HG02885 (cell line): ENCODE measurements around the gene PPP1R3A.
A peak's percentile ranks its signal among the peaks of the same experiment; 100 is the strongest.
"Not testable (repeated sequence)": the region's sequence is repeated elsewhere in the genome, so short reads cannot be mapped to it uniquely, and the experiment has no call there.

ENCODE experiments used
- ATAC-seq: cut with Tn5 transposase; IDR thresholded peaks from one replicate; pipeline ENCODE4 v1.9.1; 2021; ENCODE audit warnings: mild to moderate bottlenecking; ENCODE audit not compliant: unreplicated experiment, poor library complexity

PPP1R3A gene, protein sequence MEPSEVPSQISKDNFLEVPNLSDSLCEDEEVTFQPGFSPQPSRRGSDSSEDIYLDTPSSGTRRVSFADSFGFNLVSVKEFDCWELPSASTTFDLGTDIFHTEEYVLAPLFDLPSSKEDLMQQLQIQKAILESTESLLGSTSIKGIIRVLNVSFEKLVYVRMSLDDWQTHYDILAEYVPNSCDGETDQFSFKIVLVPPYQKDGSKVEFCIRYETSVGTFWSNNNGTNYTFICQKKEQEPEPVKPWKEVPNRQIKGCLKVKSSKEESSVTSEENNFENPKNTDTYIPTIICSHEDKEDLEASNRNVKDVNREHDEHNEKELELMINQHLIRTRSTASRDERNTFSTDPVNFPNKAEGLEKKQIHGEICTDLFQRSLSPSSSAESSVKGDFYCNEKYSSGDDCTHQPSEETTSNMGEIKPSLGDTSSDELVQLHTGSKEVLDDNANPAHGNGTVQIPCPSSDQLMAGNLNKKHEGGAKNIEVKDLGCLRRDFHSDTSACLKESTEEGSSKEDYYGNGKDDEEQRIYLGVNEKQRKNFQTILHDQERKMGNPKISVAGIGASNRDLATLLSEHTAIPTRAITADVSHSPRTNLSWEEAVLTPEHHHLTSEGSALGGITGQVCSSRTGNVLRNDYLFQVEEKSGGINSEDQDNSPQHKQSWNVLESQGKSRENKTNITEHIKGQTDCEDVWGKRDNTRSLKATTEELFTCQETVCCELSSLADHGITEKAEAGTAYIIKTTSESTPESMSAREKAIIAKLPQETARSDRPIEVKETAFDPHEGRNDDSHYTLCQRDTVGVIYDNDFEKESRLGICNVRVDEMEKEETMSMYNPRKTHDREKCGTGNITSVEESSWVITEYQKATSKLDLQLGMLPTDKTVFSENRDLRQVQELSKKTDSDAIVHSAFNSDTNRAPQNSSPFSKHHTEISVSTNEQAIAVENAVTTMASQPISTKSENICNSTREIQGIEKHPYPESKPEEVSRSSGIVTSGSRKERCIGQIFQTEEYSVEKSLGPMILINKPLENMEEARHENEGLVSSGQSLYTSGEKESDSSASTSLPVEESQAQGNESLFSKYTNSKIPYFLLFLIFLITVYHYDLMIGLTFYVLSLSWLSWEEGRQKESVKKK

DNA sequence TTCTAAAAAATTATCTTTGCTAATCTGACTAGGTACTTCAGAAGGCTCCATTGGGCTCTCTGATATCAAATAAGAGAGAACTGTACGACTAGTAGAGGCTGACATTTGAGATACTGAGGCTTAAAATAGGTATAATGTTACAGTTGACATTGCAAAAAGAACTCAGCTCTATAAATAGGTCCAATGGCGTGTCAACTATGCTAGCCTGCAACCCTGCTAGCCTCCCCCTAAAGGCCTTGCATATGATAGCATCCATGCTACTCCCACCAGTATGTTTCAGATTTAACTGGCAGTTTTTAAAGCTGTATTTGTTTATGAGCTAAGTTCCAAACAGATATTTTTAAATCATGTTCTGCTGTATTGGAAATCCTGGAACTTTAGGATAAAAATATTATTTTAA lies at the start of gene PPP1R3A:
TSS of gene PPP1R3A (minus strand) at position 64 of the 400 bp plus-strand sequence. CDS start at position 51, 13 bp downstream.
- peak; percentile 58 for ATAC-seq

DNA sequence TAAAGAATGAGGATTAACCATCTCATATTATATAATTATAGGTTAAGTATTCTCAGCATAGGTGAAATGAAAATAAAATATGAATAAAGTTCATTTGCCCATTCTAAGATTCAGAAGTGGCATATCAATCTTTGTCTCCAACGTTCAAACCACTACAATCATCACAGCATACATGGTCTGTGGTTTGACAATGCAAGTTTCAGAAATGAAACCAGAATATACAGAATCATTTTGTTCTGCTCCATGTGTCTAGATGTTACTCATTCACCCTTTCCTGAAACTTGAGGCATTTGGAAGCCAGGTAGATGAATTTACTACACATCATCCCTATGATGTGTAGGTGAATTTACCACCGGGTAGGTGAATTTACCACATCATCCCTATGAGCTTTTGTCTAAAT lies 44.5 kb upstream of the PPP1R3A start:
- ATAC-seq = no peak

DNA sequence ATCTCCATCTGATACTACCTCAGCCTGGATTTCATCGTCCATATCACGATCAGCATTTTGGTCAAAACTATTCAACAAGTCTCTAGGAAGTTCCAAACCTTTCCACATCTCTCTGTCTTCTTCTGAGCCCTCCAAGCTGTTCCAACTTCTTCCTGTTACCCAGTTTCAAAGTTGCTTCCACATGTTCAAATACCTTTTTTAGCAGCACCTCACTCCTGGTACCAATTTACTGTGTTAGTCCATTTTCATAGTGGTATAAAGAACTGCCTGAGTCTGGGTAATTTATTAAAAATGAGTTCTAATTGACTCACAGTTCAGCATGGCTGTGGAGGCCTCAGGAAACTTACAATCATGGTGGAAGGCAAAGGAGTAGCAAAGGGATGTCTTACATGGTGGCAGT lies 41.1 kb upstream of the PPP1R3A start:
- no peak for ATAC-seq

DNA sequence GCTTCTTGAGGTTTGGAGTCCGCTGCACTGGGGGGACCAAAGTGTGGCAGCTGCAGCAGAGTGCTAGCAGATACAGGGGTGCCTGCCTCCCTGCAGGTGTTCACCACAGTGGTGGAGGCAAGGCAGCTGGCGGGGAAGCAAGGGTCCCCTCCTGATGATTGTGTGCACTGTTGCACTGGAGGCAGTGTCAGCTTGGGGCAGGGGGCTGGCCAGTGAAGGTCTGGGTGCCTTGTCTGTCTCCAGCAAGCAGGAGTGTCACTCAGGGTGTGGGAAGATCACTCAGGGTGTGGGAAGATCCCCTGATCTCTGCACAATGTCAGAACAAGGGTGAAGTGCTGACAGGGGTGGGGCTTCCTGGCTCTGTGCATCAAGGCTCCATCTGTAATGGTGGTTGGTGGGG lies 36.3 kb upstream of the PPP1R3A start:
- no peak for ATAC-seq

DNA sequence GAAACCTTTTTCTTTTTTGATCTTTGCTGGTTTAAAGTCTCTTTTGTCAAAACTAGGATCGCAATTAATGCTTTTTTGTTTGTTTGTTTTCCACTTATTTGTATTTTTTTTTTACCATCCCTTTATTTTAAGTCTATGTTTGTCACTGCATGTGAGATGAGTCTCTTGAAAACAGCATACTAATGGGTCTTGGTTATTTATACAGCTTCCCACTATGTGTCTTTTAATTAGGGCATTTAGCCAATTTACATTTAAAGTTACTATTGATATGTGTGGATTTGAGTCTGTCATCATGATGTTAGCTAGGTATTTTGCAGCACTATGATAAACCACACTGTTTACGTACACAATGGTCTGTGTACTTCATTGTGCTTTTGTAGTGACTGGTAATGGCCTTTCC lies 34.7 kb upstream of the PPP1R3A start:
- ATAC-seq = no peak

DNA sequence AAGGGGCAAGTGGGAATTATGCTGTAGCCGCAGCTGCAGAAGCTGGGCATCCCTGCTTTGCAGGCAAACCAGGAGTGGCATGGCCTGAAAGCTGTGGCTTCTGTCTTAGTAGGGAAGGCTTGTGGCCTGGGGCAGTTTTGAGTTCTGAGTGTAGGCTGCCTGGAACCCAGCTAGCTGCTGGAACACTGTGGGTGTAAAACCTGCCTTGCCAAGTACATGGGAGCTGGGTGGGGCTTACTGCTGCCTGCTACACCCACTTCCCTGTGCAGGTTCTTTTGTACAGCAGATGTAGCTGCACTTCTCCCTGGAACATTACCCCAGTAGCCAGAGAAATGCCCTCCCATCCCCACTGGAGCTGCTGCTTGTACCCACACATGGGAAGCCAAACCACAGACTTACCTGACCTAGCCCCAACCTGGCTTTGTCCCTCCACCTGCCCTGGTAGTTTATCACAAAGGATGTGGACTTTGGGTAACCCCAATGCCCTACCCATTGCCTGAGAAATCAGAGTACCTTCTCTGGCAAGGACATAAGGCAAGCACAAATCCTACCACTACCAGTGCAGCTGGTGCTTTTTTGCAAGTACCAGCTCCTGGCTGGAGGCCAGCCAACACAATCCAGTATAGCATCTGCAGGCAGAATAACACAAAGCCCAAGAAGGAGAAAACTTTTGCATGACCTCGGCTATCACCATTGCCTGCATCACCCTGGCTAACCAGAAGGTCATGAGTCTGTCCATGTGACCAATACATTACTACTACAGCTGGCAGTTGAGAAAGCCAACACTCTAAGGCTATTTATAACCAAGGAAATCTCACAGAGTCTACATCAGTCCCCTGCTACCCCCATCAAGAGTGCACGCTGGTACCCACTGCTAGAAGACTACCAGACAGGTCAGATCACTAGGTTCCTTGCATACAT lies 26.5 kb upstream of the PPP1R3A start:
- ATAC-seq = no peak

DNA sequence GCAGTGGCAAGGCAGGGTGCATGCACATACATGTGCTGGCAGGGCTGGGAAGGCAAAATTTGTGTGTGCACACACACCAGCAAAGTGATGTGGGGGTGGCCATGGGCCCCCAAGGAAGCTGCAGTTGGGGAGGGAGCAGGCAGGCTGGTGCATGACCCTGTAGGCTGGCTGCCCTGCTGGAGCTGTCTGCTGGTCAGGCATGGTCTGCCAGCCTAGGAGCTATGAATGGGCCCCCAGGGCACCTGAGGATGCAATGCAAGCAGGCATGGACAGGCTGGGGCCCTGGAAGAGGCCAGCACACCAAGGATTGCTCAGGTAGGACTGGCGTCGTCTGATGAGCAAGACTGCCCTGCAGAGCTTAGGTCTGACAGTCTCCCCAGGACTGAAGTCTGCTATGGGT lies 18.2 kb upstream of the PPP1R3A start:
- no peak for ATAC-seq

DNA sequence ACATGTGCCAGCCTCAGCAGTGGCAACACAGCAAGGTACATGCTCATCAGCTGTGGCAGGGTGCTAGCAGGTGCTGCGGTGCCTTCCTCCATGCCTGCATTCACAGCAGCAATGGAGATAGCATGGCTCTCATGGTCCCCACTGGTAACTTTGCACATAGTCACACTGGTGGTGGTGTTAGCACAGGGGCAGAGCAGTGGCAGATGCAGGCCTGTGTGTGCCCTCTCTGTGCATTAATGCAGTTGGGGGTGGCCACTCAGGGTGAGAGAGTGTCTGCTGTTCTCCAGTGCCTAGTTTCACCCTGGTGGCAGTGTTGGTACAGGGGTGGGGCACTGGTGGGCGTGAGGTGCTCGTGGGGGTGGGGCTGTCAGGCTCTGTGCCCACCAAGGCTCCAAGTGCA lies 17.7 kb upstream of the PPP1R3A start:
- no peak for ATAC-seq

DNA sequence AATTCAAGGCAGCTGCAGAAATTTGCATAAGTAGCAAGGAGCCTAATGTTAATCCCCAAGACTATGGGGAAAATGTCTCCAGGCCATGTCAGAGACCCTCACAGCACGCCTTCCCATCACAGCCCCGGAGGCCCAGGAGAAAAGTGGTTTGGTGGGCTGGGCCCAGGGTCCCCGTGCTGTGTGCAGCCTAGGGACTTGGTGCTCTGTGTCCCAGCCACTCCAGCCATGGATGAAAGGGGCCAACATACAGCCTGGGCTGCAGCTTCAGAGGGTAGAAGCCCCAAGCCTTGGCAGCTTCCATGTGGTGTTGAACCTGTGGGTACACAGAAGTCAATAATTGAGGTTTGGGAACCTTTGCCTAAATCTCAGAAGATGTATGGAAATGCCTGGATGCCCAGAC lies 10.6 kb upstream of the PPP1R3A start:
- not testable (repeated sequence) for ATAC-seq

DNA sequence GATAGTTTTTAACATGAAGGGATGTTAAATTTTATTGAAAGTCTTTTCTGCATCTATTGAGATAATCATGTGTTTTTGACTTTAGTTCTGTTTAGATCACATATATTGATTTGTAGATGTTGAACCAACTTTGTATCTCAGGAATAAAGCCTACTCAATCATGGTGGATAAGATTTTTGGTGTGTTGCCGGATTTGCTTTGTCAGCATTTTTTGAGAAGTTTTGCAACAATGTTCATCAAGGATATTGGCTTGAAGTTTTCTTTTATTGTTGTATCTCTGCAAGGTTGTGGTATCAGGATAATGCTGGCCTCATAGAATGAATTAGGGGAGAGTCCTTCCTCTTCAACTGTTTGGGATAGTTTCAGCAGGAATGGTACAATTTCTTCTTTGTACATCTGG lies 9.3 kb upstream of the PPP1R3A start:
- no peak for ATAC-seq

DNA sequence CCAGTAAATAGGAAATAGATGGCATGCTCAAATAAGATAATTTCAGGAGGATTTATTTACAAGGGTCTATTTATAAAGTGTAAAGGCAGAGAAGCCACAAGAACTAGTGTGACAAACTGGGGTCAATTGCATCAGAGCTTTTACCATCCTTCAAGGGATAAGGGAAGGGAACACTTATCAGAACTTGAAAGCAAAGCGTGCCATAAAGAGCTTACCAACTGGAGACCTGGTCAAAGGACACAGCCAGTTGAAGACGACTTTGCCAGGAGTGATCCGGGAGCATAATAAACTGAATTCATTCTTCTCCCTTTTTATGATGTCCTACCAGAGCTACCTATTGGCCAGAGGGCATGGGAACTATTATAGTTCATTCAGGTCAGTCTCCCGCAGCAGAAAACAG lies 3.2 kb upstream of the PPP1R3A start:
- no peak for ATAC-seq

DNA sequence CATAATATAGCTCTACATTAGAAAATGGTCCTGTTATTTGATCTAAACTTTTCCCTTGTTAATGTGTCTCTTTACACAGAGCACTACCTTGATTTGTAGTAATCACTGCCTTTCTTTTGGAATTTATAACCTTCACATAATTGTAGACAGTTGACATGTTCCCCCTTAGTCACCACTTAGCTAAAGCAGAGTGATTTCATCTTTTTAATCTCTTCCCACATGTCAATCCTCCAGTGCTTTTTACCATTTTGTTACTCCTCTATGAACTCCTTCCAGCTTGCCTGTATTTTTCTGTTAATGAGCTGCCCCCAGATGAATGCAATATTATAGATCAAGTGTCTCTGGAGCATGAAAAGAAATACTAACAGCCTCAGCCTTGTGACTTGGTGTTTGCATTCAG lies 2.6 kb upstream of the PPP1R3A start:
- no peak for ATAC-seq

DNA sequence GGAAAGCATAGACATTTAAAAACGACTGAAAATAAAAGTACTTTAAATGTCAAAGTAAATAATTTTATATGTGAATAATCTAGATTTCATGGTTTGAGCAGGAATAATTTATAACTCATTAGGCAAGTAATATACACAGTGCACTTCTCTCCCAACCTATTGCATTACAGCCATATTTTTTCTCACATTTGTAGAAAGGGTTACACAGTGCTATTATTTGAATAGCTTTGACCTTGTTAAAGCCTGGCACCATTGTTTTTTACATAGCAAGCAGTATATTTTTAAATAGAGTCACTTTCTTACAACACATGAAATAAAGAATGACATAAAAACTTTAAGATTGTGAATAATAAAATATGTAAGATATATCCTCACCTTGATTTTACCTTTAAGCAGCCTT lies 969 bp downstream of the PPP1R3A start:
- no peak for ATAC-seq

DNA sequence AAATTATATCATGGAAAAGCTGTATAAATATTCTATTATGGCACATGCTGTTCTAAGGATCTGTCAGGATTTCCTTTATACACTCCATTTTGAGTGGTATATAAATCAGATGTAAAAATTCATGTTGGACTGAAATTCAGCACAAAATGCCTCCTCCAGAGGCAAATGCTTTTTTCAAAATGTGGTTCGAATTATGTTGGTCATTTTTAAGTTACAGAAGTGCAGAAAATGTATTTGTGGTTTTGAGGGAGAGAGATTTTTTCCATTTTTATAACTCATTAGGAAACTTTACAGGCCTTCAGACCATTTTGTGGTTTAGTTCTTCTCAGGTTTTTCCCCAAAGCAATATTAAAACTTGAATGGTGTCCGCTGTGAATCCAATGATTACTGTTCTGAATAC lies 2.9 kb downstream of the PPP1R3A start:
- no peak for ATAC-seq

DNA sequence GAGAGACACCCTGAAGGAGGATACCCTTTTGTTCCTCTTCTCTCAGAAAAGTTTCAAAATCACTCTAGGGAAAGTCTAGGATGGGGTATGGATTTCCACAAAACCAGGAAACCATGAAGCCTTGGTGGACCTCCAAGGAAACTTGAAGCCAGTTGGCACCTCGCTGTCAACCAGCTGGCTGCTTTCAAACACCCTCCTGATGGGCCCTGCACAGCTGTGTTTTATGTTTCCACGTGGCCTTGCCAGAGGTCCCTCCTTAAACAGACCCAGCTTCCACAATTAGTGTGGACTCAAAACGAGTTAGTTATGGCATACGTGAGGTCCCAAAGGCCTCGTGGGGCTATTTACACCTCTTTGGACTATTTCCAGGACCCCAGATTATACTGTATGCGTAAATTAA lies 5.9 kb downstream of the PPP1R3A start:
- ATAC-seq = no peak

DNA sequence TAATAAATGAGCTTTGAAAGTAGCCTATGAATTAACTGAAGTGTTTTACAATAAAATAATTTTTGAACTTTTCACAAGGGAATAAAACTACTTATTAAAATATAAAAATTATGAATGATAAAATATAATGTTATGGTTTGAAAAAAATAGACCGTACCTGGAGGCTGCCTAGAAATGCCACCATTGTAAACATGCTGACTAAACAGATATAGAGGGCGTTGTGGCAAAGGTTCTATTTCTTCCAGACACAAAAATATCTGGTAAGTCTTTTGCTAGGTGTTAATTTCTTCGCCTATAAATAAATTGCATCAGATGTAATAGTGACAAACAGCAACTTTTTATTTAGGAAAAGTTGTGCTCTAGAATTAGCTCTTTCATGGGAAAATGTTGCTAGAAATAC lies 11.2 kb downstream of the PPP1R3A start:
- no peak for ATAC-seq

DNA sequence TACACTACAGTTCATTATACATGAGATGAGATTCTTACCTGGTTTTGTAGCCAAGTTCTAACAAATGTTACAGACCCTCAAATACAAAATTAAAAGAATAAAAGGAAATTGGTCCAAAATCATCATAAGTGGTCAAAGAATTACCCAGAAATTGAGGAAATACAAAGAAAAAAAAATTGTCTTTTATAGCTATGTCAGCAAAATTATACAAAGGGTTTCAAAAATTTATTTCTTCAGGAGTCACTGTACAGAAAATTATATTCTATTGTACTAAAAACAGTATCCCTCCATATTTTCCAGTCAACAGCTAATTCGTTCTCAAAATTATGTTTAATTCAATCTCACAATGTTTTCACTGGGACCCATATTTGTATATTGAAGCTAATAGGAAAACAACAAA lies 14.3 kb downstream of the PPP1R3A start:
- ATAC-seq = no peak

DNA sequence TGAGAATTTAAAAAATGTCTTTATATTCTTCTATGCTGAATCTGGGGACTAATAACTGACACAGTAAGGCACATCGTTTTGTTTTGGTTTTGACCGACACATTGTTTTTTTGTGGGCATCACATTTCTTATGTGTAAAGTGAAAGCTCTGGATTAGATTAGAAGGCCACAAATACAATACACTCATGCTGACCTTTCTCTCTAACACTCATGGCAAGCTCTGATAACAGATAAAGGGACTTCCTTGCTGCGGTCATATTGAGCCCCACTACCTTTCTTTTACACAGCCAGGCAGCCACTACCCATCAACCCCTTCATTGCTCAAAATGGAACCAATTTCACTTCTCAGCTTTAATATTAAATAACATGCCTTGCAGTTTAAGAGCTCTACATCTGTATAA lies 26.0 kb downstream of the PPP1R3A start:
- no peak for ATAC-seq

DNA sequence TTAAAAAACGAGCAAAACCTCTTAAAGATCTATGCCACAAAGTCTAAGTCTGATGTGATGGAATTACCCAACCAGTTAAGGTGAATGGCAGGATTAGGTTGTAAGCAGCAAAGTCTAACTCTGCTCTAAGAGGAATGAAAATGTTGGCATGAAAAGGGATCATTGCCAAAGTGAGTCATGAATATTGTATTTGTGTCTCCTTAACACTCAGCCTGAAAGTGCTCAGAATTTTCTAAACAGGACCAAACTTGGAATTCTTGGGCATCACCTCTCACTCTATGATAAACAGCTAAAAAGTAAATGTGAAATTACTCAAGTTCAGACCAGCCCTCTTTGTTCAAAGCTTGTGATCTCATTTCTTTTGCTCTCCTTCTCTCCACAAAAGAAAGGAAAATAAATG lies 27.0 kb downstream of the PPP1R3A start:
- ATAC-seq = no peak

DNA sequence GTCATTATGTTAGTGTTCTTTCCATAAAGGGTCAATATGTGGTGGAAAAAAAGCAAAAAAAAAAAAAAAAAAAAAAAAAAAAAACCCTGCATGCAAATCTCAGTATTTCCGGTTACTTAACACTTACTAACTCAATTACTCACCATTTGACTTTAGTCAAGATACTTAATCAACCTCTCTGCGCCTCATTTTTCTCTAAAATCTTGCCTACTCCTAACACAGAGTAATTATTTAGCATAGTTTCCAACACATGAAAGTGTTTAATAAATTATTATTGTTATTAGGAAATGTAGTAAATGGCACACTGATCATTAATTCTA lies 27.8 kb downstream of the PPP1R3A start:
- no peak for ATAC-seq
